ENCODE data around the gene OBSCN. TPM values are rescaled to one million over a fixed set of nuclear protein-coding genes. Genes with fewer than 3 reads are reported as not detected.
"Not testable (repeated sequence)": the region's sequence is repeated elsewhere in the genome, so short reads cannot be mapped to it uniquely, and the experiment has no call there.

Gene OBSCN
- total and polyA plus RNA-seq, 12 donors = 0.90 to 18.0 (median 5.9) TPM

GRCh38 chr1:228265167-228265566, 57.3 kb downstream of the OBSCN start:
- H3K27me3 ChIP-seq = no peaks in the 10 kb centered on the region
- DNase-seq = no peak
- no peak overlapping the region for H3K4me3 ChIP-seq
- H3K36me3 ChIP-seq (replicated peaks in 1 of 2) = no peaks in the 10 kb centered on the region
- no peaks in the 10 kb centered on the region for H3K9me3 ChIP-seq (replicated peaks in 1 of 3)
- H3K4me1 ChIP-seq (replicated peaks in 1 of 2) = no peaks in the 10 kb centered on the region
- intact Hi-C loops (cut with DNase I) = no loop called here
- H3K27ac ChIP-seq = no peak overlapping the region
- peak in 4 of 6 experiments; percentile 14 to 17 (median 15) for TF ChIP-seq CTCF (IDR thresholded peaks at IDR 0.05)
- TF ChIP-seq POLR2A (IDR thresholded peaks at IDR 0.05) = no peak

- no peak for TF ChIP-seq POLR2A (IDR thresholded peaks at IDR 0.05)
- TF ChIP-seq CTCF (IDR thresholded peaks at IDR 0.05) = no peak
- WGBS, 4 donors = 91 to 95% (median 92%) methylated on average over 18 to 22 of the region's 22 CpGs
- DNase-seq = peak in 1 of 7 donors; percentile 35
- H3K4me3 ChIP-seq = no peak overlapping the region
- no peaks in the 10 kb centered on the region for H3K27me3 ChIP-seq
- H3K9me3 ChIP-seq (replicated peaks in 1 of 3) = no peaks in the 10 kb centered on the region
- no peaks in the 10 kb centered on the region for H3K4me1 ChIP-seq (replicated peaks in 1 of 2)
- intact Hi-C loops (cut with DNase I) = no loop called here
- H3K27ac ChIP-seq = no peak overlapping the region
- H3K36me3 ChIP-seq (replicated peaks in 1 of 2) = no peaks in the 10 kb centered on the region
These were observed 60.4 kb downstream of the OBSCN start for GRCh38 chr1:228267962-228268880.

- Histone ChIP-seq H3K36me3 (replicated peaks in 1 of 2) (no peaks in the 10 kb centered on the region), H3K9me3 (replicated peaks in 1 of 3) (no peaks in the 10 kb centered on the region), H3K4me1 (replicated peaks in 1 of 2) (no peaks in the 10 kb centered on the region), H3K4me3 (no peak overlapping the region), H3K27me3 (no peaks in the 10 kb centered on the region), H3K27ac (no peak overlapping the region)
- no peak for TF ChIP-seq CTCF (IDR thresholded peaks at IDR 0.05)
- no peak for TF ChIP-seq POLR2A (IDR thresholded peaks at IDR 0.05)
- 92 to 98% (median 95%) methylated on average over 6 to 8 of the region's 8 CpGs for WGBS, 4 donors
- intact Hi-C loops (cut with DNase I) = no loop called here
- DNase-seq = peak in 1 of 7 donors; percentile 29
These were observed 61.0 kb downstream of the OBSCN start for GRCh38 chr1:228268881-228269265.

GRCh38 chr1:228269431-228269830, 61.6 kb downstream of the OBSCN start:
- H3K4me1 ChIP-seq (replicated peaks in 1 of 2); H3K27ac ChIP-seq; intact Hi-C loops (cut with DNase I); H3K36me3 ChIP-seq (replicated peaks in 1 of 2); H3K27me3 ChIP-seq; H3K4me3 ChIP-seq; DNase-seq; H3K9me3 ChIP-seq (replicated peaks in 1 of 3): not testable (repeated sequence)
- 92 to 98% (median 96%) methylated on average over 6 to 15 of the region's 17 CpGs for WGBS, 4 donors

GRCh38 chr1:228270032-228270431, 62.2 kb downstream of the OBSCN start:
- peak in 1 of 7 donors; percentile 49 for DNase-seq
- H3K36me3 ChIP-seq (replicated peaks in 1 of 2) = no peaks in the 10 kb centered on the region
- no peak overlapping the region for H3K27ac ChIP-seq
- TF ChIP-seq CTCF (IDR thresholded peaks at IDR 0.05) = no peak
- no peak for TF ChIP-seq POLR2A (IDR thresholded peaks at IDR 0.05)
- 48 to 83% (median 65%) methylated on average over 1 of the region's 1 CpG for WGBS, 4 donors
- H3K9me3 ChIP-seq (replicated peaks in 1 of 3) = no peaks in the 10 kb centered on the region
- intact Hi-C loops (cut with DNase I) = no loop called here
- H3K4me3 ChIP-seq = no peak overlapping the region
- no peaks in the 10 kb centered on the region for H3K27me3 ChIP-seq
- no peaks in the 10 kb centered on the region for H3K4me1 ChIP-seq (replicated peaks in 1 of 2)

Data from adrenal gland (tissue), 12 donors.